Measurements from ENCODE around the gene ALDH5A1. TPM values are rescaled to one million over a fixed set of nuclear protein-coding genes. Genes with fewer than 3 reads are reported as not detected.

The ALDH5A1 gene
- total RNA-seq, 2 experiments from 2014 or later = 180 to 260 TPM

DNA sequence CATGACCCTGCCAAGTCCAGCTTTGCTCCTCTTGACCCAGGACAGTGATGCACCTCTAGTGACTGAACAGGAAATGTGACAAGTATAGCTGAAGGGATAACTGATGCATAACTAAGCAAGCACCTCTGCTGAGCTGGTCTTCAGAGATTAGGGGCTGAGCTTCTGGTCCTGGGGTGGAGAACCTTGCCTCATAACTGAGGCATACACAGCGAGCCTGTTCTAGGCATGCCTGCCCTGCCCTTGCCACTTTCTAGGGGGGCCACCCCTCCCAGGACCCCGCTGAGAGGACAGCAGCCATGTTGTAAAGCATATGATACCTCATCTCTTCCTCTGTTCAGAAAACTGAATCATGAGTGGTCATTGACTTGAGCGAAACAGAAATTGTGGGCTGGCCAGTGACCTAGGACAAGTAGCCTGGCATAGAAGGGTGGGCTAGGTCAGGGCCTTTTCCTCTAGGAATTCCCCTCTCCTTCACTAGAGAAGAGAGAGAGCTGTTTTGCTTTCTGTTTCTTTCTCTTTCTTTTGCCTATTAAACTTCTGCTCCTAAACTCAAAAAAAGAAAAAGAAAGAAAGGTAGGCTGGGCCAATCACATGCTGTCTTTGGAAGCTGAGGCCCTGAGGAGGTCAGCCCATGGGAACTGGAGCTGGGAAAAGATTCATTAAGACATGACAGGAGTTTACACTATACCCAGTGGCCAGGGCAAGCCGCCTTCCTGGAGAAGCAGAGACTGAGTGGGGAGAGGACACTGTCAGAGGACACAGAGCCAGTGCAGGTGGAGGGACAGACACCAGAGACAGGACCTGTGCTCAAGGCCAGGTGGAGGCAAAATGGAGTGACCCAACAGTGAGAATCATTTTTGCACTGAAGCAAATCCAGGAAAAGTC lies 23.1 kb downstream of the ALDH5A1 start:
- TF ChIP-seq, protein P1, sequence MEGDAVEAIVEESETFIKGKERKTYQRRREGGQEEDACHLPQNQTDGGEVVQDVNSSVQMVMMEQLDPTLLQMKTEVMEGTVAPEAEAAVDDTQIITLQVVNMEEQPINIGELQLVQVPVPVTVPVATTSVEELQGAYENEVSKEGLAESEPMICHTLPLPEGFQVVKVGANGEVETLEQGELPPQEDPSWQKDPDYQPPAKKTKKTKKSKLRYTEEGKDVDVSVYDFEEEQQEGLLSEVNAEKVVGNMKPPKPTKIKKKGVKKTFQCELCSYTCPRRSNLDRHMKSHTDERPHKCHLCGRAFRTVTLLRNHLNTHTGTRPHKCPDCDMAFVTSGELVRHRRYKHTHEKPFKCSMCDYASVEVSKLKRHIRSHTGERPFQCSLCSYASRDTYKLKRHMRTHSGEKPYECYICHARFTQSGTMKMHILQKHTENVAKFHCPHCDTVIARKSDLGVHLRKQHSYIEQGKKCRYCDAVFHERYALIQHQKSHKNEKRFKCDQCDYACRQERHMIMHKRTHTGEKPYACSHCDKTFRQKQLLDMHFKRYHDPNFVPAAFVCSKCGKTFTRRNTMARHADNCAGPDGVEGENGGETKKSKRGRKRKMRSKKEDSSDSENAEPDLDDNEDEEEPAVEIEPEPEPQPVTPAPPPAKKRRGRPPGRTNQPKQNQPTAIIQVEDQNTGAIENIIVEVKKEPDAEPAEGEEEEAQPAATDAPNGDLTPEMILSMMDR (conservative IDR thresholded peaks at IDR 0.05; ENCODE audit: low read length) = no peak
- no peak for TF ChIP-seq EZH2phosphoT487 (IDR thresholded peaks at IDR 0.05; ENCODE audit: borderline replicate concordance, low read depth, low read length)
- no peak overlapping the region for H2AFZ ChIP-seq (ENCODE audit: low read length)
- H3K27ac ChIP-seq (ENCODE audit: low read depth, low read length, poor library complexity, severe bottlenecking) = peak overlapping the region; percentile 98
- no peaks in the 10 kb centered on the region for H4K20me1 ChIP-seq (ENCODE audit: insufficient read depth, low read length)
- BruUV-seq (replicated peaks) = no TSS peak
- peaks cover 3% of the 10 kb centered on the region; the same call in 1 of the 2 replicates for H3K79me2 ChIP-seq (ENCODE audit: insufficient read depth, low read depth, low read length)
- no peaks in the 10 kb centered on the region for H3K9me2 ChIP-seq (ENCODE audit: insufficient read depth, low read length)
- peak overlapping the region; percentile 54 for H3K4me3 ChIP-seq (ENCODE audit: low read depth, low read length, poor library complexity, severe bottlenecking)
- peaks cover 40% of the 10 kb centered on the region for H3K36me3 ChIP-seq (ENCODE audit: insufficient read depth, low read length)
- ChIA-PET POLR2A (interaction anchor here (0.6 to 18.0 kb wide), 5 partner anchors 22 to 1519 kb away, joined by 3 to 586 read pairs (median 4); partner anchors contain the start of gene ALDH5A1), CTCF (ENCODE audit: unreplicated experiment) (interaction anchor here (0.5 to 2.8 kb wide), 4 partner anchors 17 to 29 kb away, joined by 3 to 15 read pairs (median 6); partner anchors contain the start of gene GPLD1)
- intact Hi-C loops (cut with micrococcal nuclease; ENCODE audit: unreplicated experiment) = loop anchor here (1.0 to 10.0 kb wide), 3 partner anchors 19 to 1847 kb away; partner anchors contain the start of gene BTN3A2
- no peaks in the 10 kb centered on the region for H3K9me3 ChIP-seq (ENCODE audit: low read length)
- H3K4me1 ChIP-seq (ENCODE audit: insufficient read depth, low read length, poor library complexity, severe bottlenecking) = peaks cover 91% of the 10 kb centered on the region
- peak; percentile 89 for DNase-seq (ENCODE audit: low spot score)
- peak overlapping the region; percentile 84 for H3K4me2 ChIP-seq (ENCODE audit: low read length)

DNA sequence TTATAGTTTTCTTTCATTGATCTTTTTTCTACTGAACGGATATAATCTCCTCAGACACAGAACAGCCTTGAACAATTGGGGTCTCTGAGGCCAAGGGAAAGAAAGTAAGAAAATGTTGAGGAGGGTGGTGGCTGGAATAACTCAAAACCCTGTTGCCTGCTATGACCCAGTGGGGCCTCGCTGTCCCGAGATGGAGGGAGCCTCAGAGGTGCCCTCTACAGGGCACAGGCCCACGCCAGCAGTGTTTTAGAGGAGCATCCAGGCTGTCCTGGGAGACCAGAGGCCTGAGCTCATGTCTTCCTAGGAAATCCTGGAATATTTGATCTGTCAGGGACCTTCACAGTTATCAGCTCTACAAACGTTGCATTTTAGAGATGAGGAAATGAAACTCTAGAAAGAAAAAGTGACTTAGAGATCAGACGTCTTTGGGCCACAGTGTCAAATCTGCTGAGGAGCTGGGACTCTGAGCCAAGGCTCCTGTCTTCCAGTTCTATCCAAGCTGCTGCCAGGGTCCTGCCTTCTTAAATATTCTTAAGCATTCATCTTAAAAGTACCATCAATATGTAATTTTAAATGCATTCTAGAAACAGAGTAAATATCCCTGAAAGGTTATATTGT lies 26.3 kb downstream of the ALDH5A1 start:
- ChIA-PET POLR2A (interaction anchor here (0.7 to 18.0 kb wide), 5 partner anchors 9 to 43 kb away, joined by 3 to 586 read pairs (median 4); partner anchors contain the start of gene ALDH5A1), CTCF (ENCODE audit: unreplicated experiment) (interaction anchor here (0.6 to 3.6 kb wide), 4 partner anchors 20 to 90 kb away, joined by 3 to 41 read pairs (median 5); partner anchors contain the start of gene ALDH5A1)
- peaks cover 35% of the 10 kb centered on the region for H3K79me2 ChIP-seq (ENCODE audit: insufficient read depth, low read depth, low read length)
- H3K9me2 ChIP-seq (ENCODE audit: insufficient read depth, low read length) = no peaks in the 10 kb centered on the region
- peaks cover 46% of the 10 kb centered on the region for H3K36me3 ChIP-seq (ENCODE audit: insufficient read depth, low read length)
- no peak for TF ChIP-seq EZH2phosphoT487 (IDR thresholded peaks at IDR 0.05; ENCODE audit: borderline replicate concordance, low read depth, low read length)
- TF ChIP-seq, protein P1 (conservative IDR thresholded peaks at IDR 0.05; ENCODE audit: low read length) = peak; percentile 95
- peaks cover 11% of the 10 kb centered on the region; the same call in 1 of the 2 replicates for H4K20me1 ChIP-seq (ENCODE audit: insufficient read depth, low read length)
- H3K9me3 ChIP-seq (ENCODE audit: low read length) = no peaks in the 10 kb centered on the region
- H2AFZ ChIP-seq (ENCODE audit: low read length) = peak overlapping the region; percentile 35; the same call in 1 of the 2 replicates
- peak overlapping the region; percentile 98 for H3K27ac ChIP-seq (ENCODE audit: low read depth, low read length, poor library complexity, severe bottlenecking)
- H3K4me2 ChIP-seq (ENCODE audit: low read length) = peak overlapping the region; percentile 57
- H3K4me3 ChIP-seq (ENCODE audit: low read depth, low read length, poor library complexity, severe bottlenecking) = peak overlapping the region; percentile 20
- intact Hi-C loops (cut with micrococcal nuclease; ENCODE audit: unreplicated experiment) = loop anchor here (5.0 kb wide), 2 partner anchors 89 to 256 kb away; no protein-coding TSS in a partner anchor
- BruUV-seq (replicated peaks) = no TSS peak
- peaks cover 79% of the 10 kb centered on the region for H3K4me1 ChIP-seq (ENCODE audit: insufficient read depth, low read length, poor library complexity, severe bottlenecking)
- DNase-seq (ENCODE audit: low spot score) = peak; percentile 80

Data from OCI-LY7 (cell line).